Progenitor cell of endocrine pancreas (in vitro differentiated cells): ENCODE measurements around the gene TP53RK. TPM values are rescaled to one million over a fixed set of nuclear protein-coding genes. Genes with fewer than 3 reads are reported as not detected.

Experiments used
- DNase-seq: peaks from one replicate; pipeline ENCODE4 v3.0.0; 2021; ENCODE audit warnings: low spot score; ENCODE audit not compliant: unreplicated experiment
- H3K27ac Mint-ChIP-seq: 2 replicates; pipeline ENCODE4 v1.8.0; 2021; ENCODE audit warnings: mild to moderate bottlenecking, moderate library complexity, mixed read lengths
- H3K27me3 Mint-ChIP-seq: 2 replicates; pipeline ENCODE4 v1.8.0; 2021; ENCODE audit warnings: mixed read lengths
- H3K36me3 Mint-ChIP-seq: 2 replicates; pipeline ENCODE4 v1.8.0; 2022; ENCODE audit warnings: mixed read lengths; ENCODE audit not compliant: insufficient read depth
- H3K4me1 Mint-ChIP-seq: 2 replicates; pipeline ENCODE4 v1.8.0; 2021; ENCODE audit warnings: low read depth, mixed read lengths
- H3K4me3 Mint-ChIP-seq: 2 replicates; pipeline ENCODE4 v1.8.0; 2021; ENCODE audit warnings: low read depth, mild to moderate bottlenecking, moderate library complexity, mixed read lengths
- H3K9me3 Mint-ChIP-seq: 2 replicates; pipeline ENCODE4 v1.8.0; 2021; ENCODE audit warnings: low read depth, mixed read lengths
- total RNA-seq: library from RNA; stranded (reverse); gene quantifications from 2 replicates; pipeline ENCODE4 v1.2.1, GENCODE V29; 2021
- TF ChIP-seq, protein P1 (sequence below): fragments of 200-600 bp; sonication (generic); IDR thresholded peaks from one replicate; pipeline ENCODE4 v1.5.0; 2021; ENCODE audit warnings: antibody characterized with exemption, mild to moderate bottlenecking; ENCODE audit not compliant: unreplicated experiment

TP53RK gene
- total RNA-seq, 1 donor from 2014 or later: 11.5 TPM

DNA sequence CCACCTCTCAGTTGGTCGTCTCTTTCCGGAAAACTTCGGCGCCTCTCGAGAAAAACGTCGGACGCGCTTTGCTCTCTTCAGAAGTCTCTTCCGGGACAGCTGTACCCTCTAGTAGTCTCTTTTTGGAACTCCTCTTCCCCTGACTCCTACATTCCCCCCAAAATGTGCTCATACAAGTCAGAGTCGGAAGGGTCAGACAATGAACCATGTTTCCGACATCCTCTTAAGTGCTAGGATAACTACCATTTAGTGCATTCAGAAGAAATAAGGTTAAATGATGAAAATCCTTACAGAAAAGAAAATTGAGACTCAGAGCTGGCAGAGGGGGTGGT, 476 bp upstream of the TP53RK start:
- peaks cover 13% of the 10 kb centered on the region for H3K36me3 Mint-ChIP-seq
- H3K4me1 Mint-ChIP-seq: peaks cover 15% of the 10 kb centered on the region
- TF ChIP-seq, protein P1, sequence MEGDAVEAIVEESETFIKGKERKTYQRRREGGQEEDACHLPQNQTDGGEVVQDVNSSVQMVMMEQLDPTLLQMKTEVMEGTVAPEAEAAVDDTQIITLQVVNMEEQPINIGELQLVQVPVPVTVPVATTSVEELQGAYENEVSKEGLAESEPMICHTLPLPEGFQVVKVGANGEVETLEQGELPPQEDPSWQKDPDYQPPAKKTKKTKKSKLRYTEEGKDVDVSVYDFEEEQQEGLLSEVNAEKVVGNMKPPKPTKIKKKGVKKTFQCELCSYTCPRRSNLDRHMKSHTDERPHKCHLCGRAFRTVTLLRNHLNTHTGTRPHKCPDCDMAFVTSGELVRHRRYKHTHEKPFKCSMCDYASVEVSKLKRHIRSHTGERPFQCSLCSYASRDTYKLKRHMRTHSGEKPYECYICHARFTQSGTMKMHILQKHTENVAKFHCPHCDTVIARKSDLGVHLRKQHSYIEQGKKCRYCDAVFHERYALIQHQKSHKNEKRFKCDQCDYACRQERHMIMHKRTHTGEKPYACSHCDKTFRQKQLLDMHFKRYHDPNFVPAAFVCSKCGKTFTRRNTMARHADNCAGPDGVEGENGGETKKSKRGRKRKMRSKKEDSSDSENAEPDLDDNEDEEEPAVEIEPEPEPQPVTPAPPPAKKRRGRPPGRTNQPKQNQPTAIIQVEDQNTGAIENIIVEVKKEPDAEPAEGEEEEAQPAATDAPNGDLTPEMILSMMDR: no peak
- no peak for DNase-seq
- H3K27ac Mint-ChIP-seq: peak overlapping the region; percentile 92
- no peaks in the 10 kb centered on the region for H3K27me3 Mint-ChIP-seq
- H3K4me3 Mint-ChIP-seq: peak overlapping the region; percentile 93
- H3K9me3 Mint-ChIP-seq: no peaks in the 10 kb centered on the region

DNA sequence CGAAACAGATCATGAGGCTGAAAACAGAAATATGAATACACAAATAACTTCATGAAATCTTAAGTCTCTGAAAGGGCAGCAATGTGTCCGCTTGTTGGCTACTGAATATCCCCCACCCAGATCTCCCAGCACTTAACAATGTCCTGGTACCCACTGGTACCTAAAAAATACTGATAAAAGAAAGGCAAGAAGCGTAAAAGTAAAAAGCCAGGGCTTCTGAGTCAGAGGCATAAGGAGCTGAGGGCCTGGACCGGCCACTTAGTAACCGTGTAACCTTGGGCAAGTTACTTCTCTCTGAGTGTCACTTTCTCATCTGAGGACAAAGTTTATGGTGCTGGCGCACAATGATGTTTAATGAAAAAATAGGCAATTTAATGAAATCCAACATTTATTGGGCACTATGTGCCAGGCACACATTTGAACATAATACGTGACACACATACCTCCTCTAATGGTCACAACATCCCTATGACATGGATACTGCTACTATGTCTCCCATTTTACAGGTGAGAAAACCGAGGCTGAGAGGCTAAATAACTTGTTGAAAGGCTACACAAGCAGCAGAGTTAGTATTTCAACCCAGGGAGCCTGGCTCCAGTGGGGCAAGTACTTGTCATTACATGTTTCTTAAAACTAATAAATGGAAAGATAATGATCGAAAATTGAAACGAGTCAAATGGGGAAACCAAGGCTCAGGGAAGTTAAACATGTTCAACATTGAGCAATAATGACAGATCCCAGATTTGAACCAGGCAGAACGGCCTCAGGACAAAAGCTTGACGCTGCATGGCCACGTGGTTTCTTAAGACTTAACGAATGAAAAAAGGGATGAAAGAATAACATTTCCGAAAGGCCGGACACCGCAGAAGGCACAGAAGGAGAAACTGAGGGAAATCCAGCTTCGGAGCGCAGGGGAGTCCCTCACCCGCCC, 828 bp downstream of the TP53RK start:
- Mint-ChIP-seq H3K4me3 (peak overlapping the region; percentile 93), H3K36me3 (peaks cover 13% of the 10 kb centered on the region), H3K27ac (peak overlapping the region; percentile 95), H3K27me3 (no peaks in the 10 kb centered on the region), H3K9me3 (no peaks in the 10 kb centered on the region), H3K4me1 (peaks cover 23% of the 10 kb centered on the region)
- no peak for DNase-seq
- TF ChIP-seq, protein P1: no peak

DNA sequence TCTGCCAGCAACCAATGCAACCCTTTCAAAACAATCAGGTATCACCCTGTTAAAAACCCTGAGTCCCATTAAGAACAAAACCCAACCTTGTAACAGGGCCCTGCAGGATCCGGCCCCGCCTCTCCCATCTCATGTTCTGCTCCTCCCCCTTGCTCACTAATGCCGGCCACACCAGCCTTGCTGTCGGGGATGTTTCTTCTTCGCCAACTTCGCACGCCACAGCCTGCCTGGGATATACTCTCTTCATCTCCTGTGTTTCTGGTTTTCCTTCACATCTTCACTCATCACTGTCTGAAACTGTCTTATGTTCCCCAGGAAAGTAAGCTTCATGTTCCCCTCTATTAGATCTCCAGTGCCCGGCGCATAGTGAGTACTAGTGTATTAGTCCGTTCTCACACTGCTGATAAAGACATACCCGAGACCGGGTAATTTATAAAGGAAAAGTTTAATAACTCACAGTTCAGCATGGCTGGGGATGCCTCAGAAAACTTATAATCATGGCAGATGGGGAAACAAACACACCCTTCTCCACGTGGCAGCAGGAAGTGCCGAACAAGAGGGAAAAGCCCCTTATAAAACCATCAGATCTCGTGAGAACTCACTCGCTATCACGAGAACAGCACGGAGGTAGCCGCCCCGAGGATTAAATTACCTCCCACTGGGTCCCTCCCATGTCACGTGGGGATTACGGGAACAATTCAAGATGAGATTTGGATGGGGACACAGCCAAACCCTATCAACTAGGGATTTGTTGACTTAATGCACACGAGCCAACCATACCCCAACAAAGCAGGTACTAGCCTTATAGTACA, 5.1 kb downstream of the TP53RK start:
- TF ChIP-seq, protein P1: no peak
- peaks cover 27% of the 10 kb centered on the region for H3K4me1 Mint-ChIP-seq
- no peaks in the 10 kb centered on the region for H3K27me3 Mint-ChIP-seq
- no peak for DNase-seq
- no peaks in the 10 kb centered on the region for H3K9me3 Mint-ChIP-seq
- peak overlapping the region; percentile 15 for H3K27ac Mint-ChIP-seq
- peaks cover 14% of the 10 kb centered on the region for H3K36me3 Mint-ChIP-seq
- H3K4me3 Mint-ChIP-seq: peak overlapping the region; percentile 74

DNA sequence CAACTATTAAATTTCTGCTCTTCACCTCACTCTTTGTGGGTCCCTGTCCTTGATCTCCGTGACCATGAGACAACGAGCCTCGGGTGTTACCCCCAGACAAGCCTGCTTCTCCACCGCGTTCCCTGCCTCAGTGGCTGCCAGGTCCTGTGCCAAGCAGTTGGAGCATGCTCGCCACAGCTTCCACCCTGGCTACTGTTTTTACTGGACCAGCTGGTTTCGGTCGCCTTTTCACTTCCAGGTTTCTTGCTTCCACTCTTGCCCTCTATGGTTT, 5.6 kb downstream of the TP53RK start:
- TF ChIP-seq, protein P1: no peak
- Mint-ChIP-seq H3K27ac (peak overlapping the region; percentile 61), H3K36me3 (peaks cover 14% of the 10 kb centered on the region), H3K4me1 (peaks cover 27% of the 10 kb centered on the region), H3K27me3 (no peaks in the 10 kb centered on the region), H3K9me3 (no peaks in the 10 kb centered on the region), H3K4me3 (peak overlapping the region; percentile 74)
- DNase-seq: no peak

DNA sequence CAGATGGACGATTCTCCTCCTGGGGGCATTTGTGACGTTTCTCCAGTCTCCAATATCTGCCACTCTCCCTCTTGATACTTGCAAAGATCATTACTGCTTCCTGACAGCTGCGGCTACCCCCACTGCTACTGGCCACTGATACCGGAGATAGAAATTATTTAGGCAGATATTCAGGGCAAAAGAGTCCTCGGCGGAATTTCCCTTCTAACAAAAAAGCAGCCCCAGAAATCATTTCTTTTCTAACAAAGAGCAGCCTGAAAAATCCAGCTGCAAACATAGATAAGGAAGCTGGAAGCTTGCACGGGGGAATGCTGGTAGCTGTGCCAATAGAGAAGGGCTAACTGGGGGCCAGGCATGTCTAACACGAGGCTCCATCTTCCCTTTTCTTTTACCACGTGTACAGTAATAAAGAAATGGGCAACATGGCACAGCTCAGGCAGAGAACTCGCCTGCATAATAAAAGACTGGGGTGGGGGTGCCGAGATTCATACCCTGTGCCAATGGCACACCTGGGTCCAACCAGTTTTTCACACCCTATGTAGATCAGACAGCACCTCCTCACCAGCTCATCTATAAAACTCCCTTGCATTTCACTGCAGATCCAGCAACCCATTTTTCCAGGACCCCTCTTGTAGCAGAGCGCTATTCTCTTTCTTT, 6.1 kb downstream of the TP53RK start:
- TF ChIP-seq, protein P1: no peak
- peak overlapping the region; percentile 78 for H3K27ac Mint-ChIP-seq
- no peaks in the 10 kb centered on the region for H3K27me3 Mint-ChIP-seq
- H3K4me3 Mint-ChIP-seq: peak overlapping the region; percentile 74
- no peak for DNase-seq
- peaks cover 22% of the 10 kb centered on the region for H3K4me1 Mint-ChIP-seq
- peaks cover 14% of the 10 kb centered on the region for H3K36me3 Mint-ChIP-seq
- no peaks in the 10 kb centered on the region for H3K9me3 Mint-ChIP-seq
